ENCODE data around the gene NFATC1. TPM values are rescaled to one million over a fixed set of nuclear protein-coding genes. Genes with fewer than 3 reads are reported as not detected.

Gene NFATC1
- total RNA-seq, 1 donor from 2014 or later: 21.9 TPM

- no peaks in the 10 kb centered on the region for H3K36me3 ChIP-seq
- no peak for DNase-seq (ENCODE audit: extremely low spot score in 2 of 2)
- no peak overlapping the region for H3K27ac ChIP-seq
- no peak overlapping the region for H3K4me3 ChIP-seq
- H3K4me1 ChIP-seq: peaks cover 10% of the 10 kb centered on the region
- no peaks in the 10 kb centered on the region for H3K27me3 ChIP-seq
- TF ChIP-seq POLR2A (IDR thresholded peaks at IDR 0.05) (no peak), CTCF (IDR thresholded peaks at IDR 0.05) (peak; percentile 81 to 84 (median 82)), POLR2AphosphoS5 (IDR thresholded peaks at IDR 0.05; ENCODE audit: insufficient read depth in 1 of 2, low read depth in 1 of 2) (no peak)
- H3K9me3 ChIP-seq: no peaks in the 10 kb centered on the region
- intact Hi-C loops (cut with DNase I): no loop called here
Observed at GRCh38 chr18:79528846-79529245, 133.1 kb downstream of the NFATC1 start.

- H3K27ac ChIP-seq: no peak overlapping the region
- no peaks in the 10 kb centered on the region for H3K27me3 ChIP-seq
- H3K4me1 ChIP-seq: peaks cover 10% of the 10 kb centered on the region
- H3K4me3 ChIP-seq: no peak overlapping the region
- DNase-seq (ENCODE audit: extremely low spot score in 2 of 2): no peak
- intact Hi-C loops (cut with DNase I): no loop called here
- no peaks in the 10 kb centered on the region for H3K9me3 ChIP-seq
- no peaks in the 10 kb centered on the region for H3K36me3 ChIP-seq
- no peak for TF ChIP-seq POLR2AphosphoS5 (IDR thresholded peaks at IDR 0.05; ENCODE audit: insufficient read depth in 1 of 2, low read depth in 1 of 2)
- no peak for TF ChIP-seq CTCF (IDR thresholded peaks at IDR 0.05)
- TF ChIP-seq POLR2A (IDR thresholded peaks at IDR 0.05): no peak
Observed at GRCh38 chr18:79529296-79529695, 133.6 kb downstream of the NFATC1 start.

- H3K9me3 ChIP-seq: no peaks in the 10 kb centered on the region
- no peak overlapping the region for H3K27ac ChIP-seq
- H3K4me1 ChIP-seq: peaks cover 10% of the 10 kb centered on the region
- TF ChIP-seq POLR2A (IDR thresholded peaks at IDR 0.05) (no peak), POLR2AphosphoS5 (IDR thresholded peaks at IDR 0.05; ENCODE audit: insufficient read depth in 1 of 2, low read depth in 1 of 2) (no peak), CTCF (IDR thresholded peaks at IDR 0.05) (no peak)
- intact Hi-C loops (cut with DNase I): loop anchor here (2.0 kb wide), 1 partner anchor 149 kb away; no protein-coding TSS in a partner anchor
- H3K36me3 ChIP-seq: no peaks in the 10 kb centered on the region
- no peak for DNase-seq (ENCODE audit: extremely low spot score in 2 of 2)
- no peak overlapping the region for H3K4me3 ChIP-seq
- no peaks in the 10 kb centered on the region for H3K27me3 ChIP-seq
Observed at GRCh38 chr18:79529991-79530390, 134.3 kb downstream of the NFATC1 start.

GRCh38 chr18:79530821-79531220, 135.1 kb downstream of the NFATC1 start:
- TF ChIP-seq POLR2AphosphoS5 (IDR thresholded peaks at IDR 0.05; ENCODE audit: insufficient read depth in 1 of 2, low read depth in 1 of 2) (no peak), CTCF (IDR thresholded peaks at IDR 0.05) (no peak), POLR2A (IDR thresholded peaks at IDR 0.05) (no peak)
- no peaks in the 10 kb centered on the region for H3K27me3 ChIP-seq

GRCh38 chr18:79531386-79531785, 135.7 kb downstream of the NFATC1 start:
- no peak for DNase-seq (ENCODE audit: extremely low spot score in 2 of 2)

More at GRCh38 chr18:79530821-79531220, 135.1 kb downstream of the NFATC1 start:
- intact Hi-C loops (cut with DNase I): loop anchor here (2.0 kb wide), 1 partner anchor 150 kb away; no protein-coding TSS in a partner anchor
- Histone ChIP-seq H3K4me1 (peaks cover 7% of the 10 kb centered on the region), H3K4me3 (no peak overlapping the region), H3K27ac (no peak overlapping the region), H3K36me3 (no peaks in the 10 kb centered on the region), H3K9me3 (no peaks in the 10 kb centered on the region)
- no peak for DNase-seq (ENCODE audit: extremely low spot score in 2 of 2)

More at GRCh38 chr18:79531386-79531785, 135.7 kb downstream of the NFATC1 start:
- Histone ChIP-seq H3K9me3 (no peaks in the 10 kb centered on the region), H3K4me1 (peaks cover 1% of the 10 kb centered on the region), H3K27me3 (no peaks in the 10 kb centered on the region), H3K4me3 (no peak overlapping the region), H3K27ac (no peak overlapping the region), H3K36me3 (no peaks in the 10 kb centered on the region)
- intact Hi-C loops (cut with DNase I): loop anchor here (2.0 kb wide), 1 partner anchor 151 kb away; no protein-coding TSS in a partner anchor
- no peak for TF ChIP-seq CTCF (IDR thresholded peaks at IDR 0.05)
- no peak for TF ChIP-seq POLR2A (IDR thresholded peaks at IDR 0.05)
- TF ChIP-seq POLR2AphosphoS5 (IDR thresholded peaks at IDR 0.05; ENCODE audit: insufficient read depth in 1 of 2, low read depth in 1 of 2): no peak

Measured in vagina (tissue), 2 donors.